Osteoblast (primary cell): ENCODE results near the gene AGTRAP. TPM values are rescaled to one million over a fixed set of nuclear protein-coding genes. Genes with fewer than 3 reads are reported as not detected.

ENCODE experiments used
- DNase-seq: peaks from one replicate; pipeline ENCODE4 v3.0.0; 2011; ENCODE audit warnings: low spot score, mixed read lengths; ENCODE audit not compliant: insufficient read length; ENCODE audit errors: missing footprints
- H2AFZ ChIP-seq: 2 replicates; pipeline ENCODE4 v1.6.0; 2011; ENCODE audit warnings: mild to moderate bottlenecking, low read length
- H3K27ac ChIP-seq: 2 replicates; pipeline ENCODE4 v1.5.1; 2011; ENCODE audit warnings: mild to moderate bottlenecking, low read depth, low read length, moderate library complexity
- H3K27me3 ChIP-seq: 2 replicates; pipeline ENCODE4 v1.6.0; 2012; ENCODE audit warnings: mild to moderate bottlenecking, control low read depth, inconsistent platforms, low read length, moderate library complexity; ENCODE audit not compliant: insufficient read depth
- H3K36me3 ChIP-seq: 2 replicates; pipeline ENCODE4 v1.5.1; 2011; ENCODE audit warnings: mild to moderate bottlenecking, low read length, control low read depth, moderate library complexity; ENCODE audit not compliant: insufficient read depth
- H3K4me1 ChIP-seq: 2 replicates; pipeline ENCODE4 v1.5.1; 2011; ENCODE audit warnings: mild to moderate bottlenecking, low read length, control low read depth, moderate library complexity; ENCODE audit not compliant: insufficient read depth
- H3K4me2 ChIP-seq: 2 replicates; pipeline ENCODE4 v1.6.0; 2011; ENCODE audit warnings: mild to moderate bottlenecking, low read length; ENCODE audit not compliant: insufficient read depth
- H3K4me3 ChIP-seq: fragments of 200-600 bp; sonication (generic); 3 replicates; pipeline ENCODE4 v1.5.1; 2012; ENCODE audit warnings: mild to moderate bottlenecking, low read length, inconsistent platforms; ENCODE audit not compliant: insufficient read depth
- H3K79me2 ChIP-seq: 2 replicates; pipeline ENCODE4 v1.6.0; 2012; ENCODE audit warnings: mild to moderate bottlenecking, low read length, control low read depth, inconsistent platforms; ENCODE audit not compliant: insufficient read depth
- H3K9me3 ChIP-seq: 2 replicates; pipeline ENCODE4 v1.5.1; 2011; ENCODE audit warnings: low read depth, low read length, control low read depth
- H4K20me1 ChIP-seq: 2 replicates; pipeline ENCODE4 v1.6.0; 2012; ENCODE audit warnings: mild to moderate bottlenecking, low read length, control low read depth; ENCODE audit not compliant: insufficient read depth
- CTCF ChIP-seq: IDR thresholded peaks from 2 replicates; pipeline ENCODE4 v1.5.1; 2011; ENCODE audit warnings: mild to moderate bottlenecking, low read depth, low read length, moderate library complexity; ENCODE audit errors: extremely low read depth
- total RNA-seq: library from RNA; depleted of rRNA; stranded (reverse); fragments of >200 nt; gene quantifications from 2 replicates; pipeline ENCODE4 v1.2.3, GENCODE V29; 2012

The AGTRAP gene
- total RNA-seq, 1 donor = 56.5 TPM

- H2AFZ ChIP-seq = no peak overlapping the region
- H3K4me1 ChIP-seq = no peaks in the 10 kb centered on the region
- DNase-seq = peak; percentile 47
- H3K27ac ChIP-seq = no peak overlapping the region
- no peaks in the 10 kb centered on the region for H3K9me3 ChIP-seq
- no peaks in the 10 kb centered on the region for H3K36me3 ChIP-seq
- no peak for TF ChIP-seq CTCF
- H3K27me3 ChIP-seq = peaks cover 68% of the 10 kb centered on the region
- no peaks in the 10 kb centered on the region for H4K20me1 ChIP-seq
- no peaks in the 10 kb centered on the region for H3K79me2 ChIP-seq
- H3K4me2 ChIP-seq = no peak overlapping the region
- no peak overlapping the region for H3K4me3 ChIP-seq
These were observed 34.4 kb upstream of the AGTRAP start for GRCh38 chr1:11701551-11701961.

DNA sequence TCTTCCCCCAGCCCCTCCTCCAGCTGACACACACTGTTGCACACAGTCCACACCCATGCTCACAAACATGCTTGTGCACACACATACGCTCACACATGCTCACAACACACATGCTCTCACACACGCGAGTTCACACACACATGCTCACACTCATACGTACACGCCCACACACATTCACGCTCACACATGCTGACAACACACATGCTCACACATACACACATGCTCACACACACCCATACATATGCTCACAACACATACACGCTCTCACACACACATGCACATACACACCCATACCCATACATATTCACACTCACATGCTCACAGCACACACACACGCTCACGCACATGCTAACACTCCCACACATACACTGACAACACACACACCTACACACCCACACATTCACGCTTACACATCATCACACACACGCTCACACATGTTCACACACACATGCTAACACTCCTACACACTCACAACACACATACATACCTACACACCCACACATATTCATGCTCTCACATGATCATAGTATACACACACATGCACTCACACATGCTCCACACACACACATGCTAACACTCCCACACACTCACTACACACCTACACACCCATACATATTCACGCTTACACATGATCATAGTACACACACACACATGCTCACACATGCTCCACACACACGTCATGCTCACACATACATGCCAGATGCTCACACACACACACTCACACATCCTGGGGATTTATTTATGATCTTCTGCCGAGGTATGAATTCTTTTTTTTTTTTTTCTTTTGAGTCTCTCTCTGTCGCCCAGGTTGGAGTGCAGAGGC lies 33.7 kb upstream of the AGTRAP start:
- Histone ChIP-seq H3K27ac (no peak overlapping the region), H3K4me2 (no peak overlapping the region), H2AFZ (no peak overlapping the region)

DNA sequence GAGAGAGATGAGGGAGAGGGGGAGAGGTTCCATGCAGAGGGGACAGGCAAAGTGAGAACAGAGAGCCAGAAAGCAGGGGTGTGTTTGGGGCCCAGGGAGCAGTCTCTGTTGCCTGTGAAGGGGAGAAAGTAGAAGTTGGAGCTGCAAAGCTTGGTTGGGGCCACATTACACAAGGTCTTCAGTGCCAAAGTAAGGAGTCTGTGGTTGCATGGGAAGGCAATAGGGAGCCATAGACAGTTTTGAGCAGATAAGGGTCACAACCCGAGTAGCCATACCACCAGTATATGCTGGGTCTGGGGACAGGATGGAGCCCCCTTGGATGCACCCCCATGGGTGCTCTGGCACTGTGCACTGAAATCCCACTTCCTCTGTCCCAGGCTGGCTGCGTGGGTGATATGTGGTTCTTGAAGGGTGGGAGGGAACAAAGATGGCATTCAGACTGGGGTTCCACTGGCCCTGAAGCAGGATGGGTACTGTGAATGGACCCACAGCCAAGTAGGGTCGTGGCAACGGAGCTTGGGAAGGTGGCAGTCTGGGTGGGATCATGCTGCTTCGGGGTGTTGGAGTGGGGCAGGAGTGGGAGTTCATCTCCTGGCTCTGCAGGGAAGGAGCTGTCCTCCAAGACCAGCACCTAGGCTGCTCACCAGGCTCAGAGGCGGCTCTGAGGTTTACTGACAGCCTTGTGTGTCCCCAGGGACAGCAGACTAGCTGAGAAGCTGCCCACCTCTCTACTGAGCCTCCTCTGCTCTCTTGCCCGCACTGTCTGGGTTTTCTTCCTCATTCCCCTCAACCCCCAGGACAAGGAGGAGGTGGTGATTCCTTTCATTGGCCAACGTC lies 32.4 kb upstream of the AGTRAP start:
- Histone ChIP-seq H2AFZ (no peak overlapping the region), H3K27ac (no peak overlapping the region), H3K4me3 (no peak overlapping the region), H3K36me3 (no peaks in the 10 kb centered on the region), H3K4me1 (no peaks in the 10 kb centered on the region), H3K4me2 (no peak overlapping the region), H3K9me3 (no peaks in the 10 kb centered on the region), H4K20me1 (no peaks in the 10 kb centered on the region), H3K27me3 (peaks cover 61% of the 10 kb centered on the region), H3K79me2 (no peaks in the 10 kb centered on the region)
- no peak for TF ChIP-seq CTCF
- peak; percentile 51 for DNase-seq

More for the DNA sequence above, 33.7 kb upstream of the AGTRAP start:
- Histone ChIP-seq H3K4me3 (no peak overlapping the region), H3K27me3 (peaks cover 65% of the 10 kb centered on the region), H3K79me2 (no peaks in the 10 kb centered on the region), H3K4me1 (no peaks in the 10 kb centered on the region), H3K9me3 (no peaks in the 10 kb centered on the region), H4K20me1 (no peaks in the 10 kb centered on the region), H3K36me3 (no peaks in the 10 kb centered on the region)
- no peak for TF ChIP-seq CTCF
- DNase-seq = peak; percentile 8

DNA sequence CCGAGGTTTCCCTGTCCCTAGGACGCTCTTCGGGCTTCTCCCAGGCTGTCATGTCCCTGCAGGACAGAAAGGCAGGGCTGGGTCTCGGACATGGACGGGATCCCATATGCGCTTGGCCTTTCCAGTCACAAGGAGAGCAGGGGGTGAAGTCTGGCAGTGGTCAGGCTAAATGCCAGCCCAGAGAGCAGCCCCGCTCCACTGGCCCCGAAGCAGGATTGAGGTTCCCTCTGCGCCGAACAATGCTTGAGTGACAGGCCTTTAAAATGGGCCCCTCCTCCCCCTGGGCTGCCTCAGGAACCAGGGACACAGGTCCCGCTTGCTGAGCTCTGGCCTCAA lies 31.8 kb upstream of the AGTRAP start:
- H3K4me3 ChIP-seq = no peak overlapping the region
- H3K27me3 ChIP-seq = peaks cover 61% of the 10 kb centered on the region
- no peaks in the 10 kb centered on the region for H4K20me1 ChIP-seq
- H3K9me3 ChIP-seq = no peaks in the 10 kb centered on the region
- H3K4me2 ChIP-seq = no peak overlapping the region
- no peak overlapping the region for H3K27ac ChIP-seq
- no peak for TF ChIP-seq CTCF
- H2AFZ ChIP-seq = no peak overlapping the region
- no peaks in the 10 kb centered on the region for H3K4me1 ChIP-seq
- DNase-seq = peak; percentile 86
- no peaks in the 10 kb centered on the region for H3K36me3 ChIP-seq
- H3K79me2 ChIP-seq = no peaks in the 10 kb centered on the region
